HT1080 (cell line): ENCODE data around the gene NCAPD3. TPM values are rescaled to one million over a fixed set of nuclear protein-coding genes. Genes with fewer than 3 reads are reported as not detected.
A peak's percentile ranks its signal among the peaks of the same experiment; 100 is the strongest.

ENCODE experiments used
- DNase-seq: peaks from one replicate; pipeline ENCODE4 v3.0.0-alpha.2; 2015; ENCODE audit warnings: low read depth
- total RNA-seq: library from RNA; depleted of rRNA; stranded (reverse); fragments of >200 nt; shearing (Covaris generic); gene quantifications from 2 replicates; pipeline ENCODE4 v1.2.3, GENCODE V29; 2014

NCAPD3 gene
- total RNA-seq, 1 experiment from 2014 or later, result 51.3 TPM

- no peak for DNase-seq
Measured at GRCh38 chr11:134159652-134160051, 64.1 kb downstream of the NCAPD3 start.

GRCh38 chr11:134158023-134158422, 65.7 kb downstream of the NCAPD3 start:
- DNase-seq, result no peak

- no peak for DNase-seq
Measured at GRCh38 chr11:134157451-134157850, 66.3 kb downstream of the NCAPD3 start.

- no peak for DNase-seq
Measured at GRCh38 chr11:134155946-134156865, 67.6 kb downstream of the NCAPD3 start.

GRCh38 chr11:134155456-134155855, 68.3 kb downstream of the NCAPD3 start:
- no peak for DNase-seq

GRCh38 chr11:134154441-134154840, 69.3 kb downstream of the NCAPD3 start:
- DNase-seq, result no peak

GRCh38 chr11:134153147-134153905, 70.4 kb downstream of the NCAPD3 start:
- DNase-seq, result no peak

- DNase-seq, result no peak
Measured at GRCh38 chr11:134152696-134153095, 71.1 kb downstream of the NCAPD3 start.

- DNase-seq, result no peak
Measured at GRCh38 chr11:134151083-134151747, 72.6 kb downstream of the NCAPD3 start.

- DNase-seq, result no peak
Measured at GRCh38 chr11:134150195-134150903, 73.4 kb downstream of the NCAPD3 start.

GRCh38 chr11:134149371-134149770, 74.4 kb downstream of the NCAPD3 start:
- DNase-seq, result no peak

- no peak for DNase-seq
Measured at GRCh38 chr11:134146598-134146997, 77.2 kb downstream of the NCAPD3 start.

- no peak for DNase-seq
Measured at GRCh38 chr11:134145715-134146114, 78.1 kb downstream of the NCAPD3 start.

- DNase-seq, result no peak
Measured at GRCh38 chr11:134144744-134145143, 79.0 kb downstream of the NCAPD3 start.

- no peak for DNase-seq
Measured at GRCh38 chr11:134143801-134144200, 80.0 kb downstream of the NCAPD3 start.

- no peak for DNase-seq
Measured at GRCh38 chr11:134142536-134142935, 81.2 kb downstream of the NCAPD3 start.

GRCh38 chr11:134140961-134141490, 82.7 kb downstream of the NCAPD3 start:
- no peak for DNase-seq

GRCh38 chr11:134139873-134140331, 83.9 kb downstream of the NCAPD3 start:
- peak; percentile 74 for DNase-seq

- DNase-seq, result no peak
Measured at GRCh38 chr11:134139303-134139872, 84.4 kb downstream of the NCAPD3 start.

- DNase-seq, result no peak
Measured at GRCh38 chr11:134138376-134138775, 85.4 kb downstream of the NCAPD3 start.
